ENCODE data around the gene MPST.

The MPST gene

GRCh38 chr22:37027556-37027955 is 8.0 kb downstream of the MPST start:
- H3F3A ChIP-seq (ENCODE audit: insufficient read depth): no peaks in the 10 kb centered on the region
- no peaks in the 10 kb centered on the region for H3K27me3 ChIP-seq (ENCODE audit: low read length)
- no peak overlapping the region for H3K9ac ChIP-seq (ENCODE audit: low read length)
- TF ChIP-seq CTCF (IDR thresholded peaks at IDR 0.05; ENCODE audit: insufficient read depth, low read length, poor library complexity, severe bottlenecking): no peak
- no peak for TF ChIP-seq EZH2phosphoT487 (conservative IDR thresholded peaks at IDR 0.05; ENCODE audit: low read length)
- H3K79me2 ChIP-seq (ENCODE audit: insufficient read depth, low read length): no peaks in the 10 kb centered on the region
- H3K9me3 ChIP-seq (ENCODE audit: insufficient read depth, low read length): no peaks in the 10 kb centered on the region
- no peak overlapping the region for H2AFZ ChIP-seq (ENCODE audit: low read depth, low read length, severe bottlenecking)
- no peaks in the 10 kb centered on the region for H3K9me2 ChIP-seq (replicated peaks; ENCODE audit: insufficient read depth, low read length)
- no peak overlapping the region for H3K4me3 ChIP-seq (ENCODE audit: insufficient read depth, low read length, poor library complexity, severe bottlenecking)
- no peak overlapping the region for H3K4me2 ChIP-seq (ENCODE audit: low read depth, low read length, poor library complexity, severe bottlenecking)
- H4K20me1 ChIP-seq (ENCODE audit: low read depth, low read length): no peaks in the 10 kb centered on the region
- no peak overlapping the region for H3K27ac ChIP-seq (ENCODE audit: low read depth, low read length)
- no peaks in the 10 kb centered on the region for H3K36me3 ChIP-seq (ENCODE audit: low read length)

GRCh38 chr22:37028692-37029674 is 9.4 kb downstream of the MPST start:
- Histone ChIP-seq H4K20me1 (ENCODE audit: low read depth, low read length) (no peaks in the 10 kb centered on the region), H3K4me2 (ENCODE audit: low read depth, low read length, poor library complexity, severe bottlenecking) (no peak overlapping the region), H3K4me3 (ENCODE audit: insufficient read depth, low read length, poor library complexity, severe bottlenecking) (no peak overlapping the region), H3K27me3 (ENCODE audit: low read length) (no peaks in the 10 kb centered on the region), H3K27ac (ENCODE audit: low read depth, low read length) (no peak overlapping the region), H3F3A (ENCODE audit: insufficient read depth) (no peaks in the 10 kb centered on the region), H3K79me2 (ENCODE audit: insufficient read depth, low read length) (no peaks in the 10 kb centered on the region), H3K9me2 (replicated peaks; ENCODE audit: insufficient read depth, low read length) (no peaks in the 10 kb centered on the region), H3K9me3 (ENCODE audit: insufficient read depth, low read length) (no peaks in the 10 kb centered on the region), H3K36me3 (ENCODE audit: low read length) (no peaks in the 10 kb centered on the region), H3K9ac (ENCODE audit: low read length) (no peak overlapping the region), H2AFZ (ENCODE audit: low read depth, low read length, severe bottlenecking) (no peak overlapping the region)
- TF ChIP-seq EZH2phosphoT487 (conservative IDR thresholded peaks at IDR 0.05; ENCODE audit: low read length) (no peak), CTCF (IDR thresholded peaks at IDR 0.05; ENCODE audit: insufficient read depth, low read length, poor library complexity, severe bottlenecking) (no peak)

GRCh38 chr22:37030560-37031281 is 11.2 kb downstream of the MPST start:
- no peaks in the 10 kb centered on the region for H4K20me1 ChIP-seq (ENCODE audit: low read depth, low read length)
- no peaks in the 10 kb centered on the region for H3K9me3 ChIP-seq (ENCODE audit: insufficient read depth, low read length)
- no peak overlapping the region for H3K27ac ChIP-seq (ENCODE audit: low read depth, low read length)
- H3K4me2 ChIP-seq (ENCODE audit: low read depth, low read length, poor library complexity, severe bottlenecking): no peak overlapping the region
- H3K9ac ChIP-seq (ENCODE audit: low read length): no peak overlapping the region
- TF ChIP-seq CTCF (IDR thresholded peaks at IDR 0.05; ENCODE audit: insufficient read depth, low read length, poor library complexity, severe bottlenecking) (no peak), EZH2phosphoT487 (conservative IDR thresholded peaks at IDR 0.05; ENCODE audit: low read length) (no peak)
- H3K27me3 ChIP-seq (ENCODE audit: low read length): no peaks in the 10 kb centered on the region
- no peak overlapping the region for H3K4me3 ChIP-seq (ENCODE audit: insufficient read depth, low read length, poor library complexity, severe bottlenecking)
- no peaks in the 10 kb centered on the region for H3K36me3 ChIP-seq (ENCODE audit: low read length)
- H3K9me2 ChIP-seq (replicated peaks; ENCODE audit: insufficient read depth, low read length): no peaks in the 10 kb centered on the region
- H3K79me2 ChIP-seq (ENCODE audit: insufficient read depth, low read length): no peaks in the 10 kb centered on the region
- no peak overlapping the region for H2AFZ ChIP-seq (ENCODE audit: low read depth, low read length, severe bottlenecking)
- no peaks in the 10 kb centered on the region for H3F3A ChIP-seq (ENCODE audit: insufficient read depth)

Measured in SU-DHL-6 (cell line).